ENCODE data around the gene RNF13. TPM values are rescaled to one million over a fixed set of nuclear protein-coding genes. Genes with fewer than 3 reads are reported as not detected.

The RNF13 gene
- total and polyA plus RNA-seq, 2 of the 4 experiments (the other 2 are of a cell fraction): 12.8 to 29.8 TPM

GRCh38 chr3:149776170-149776569, 36.8 kb upstream of the RNF13 start:
- no TSS peak for BruUV-seq (replicated peaks)
- 67% methylated on average over 1 of the region's 1 CpG; no CpG with 5 or more reads in 1 of the 2 experiments for WGBS, 2 experiments (ENCODE audit: extremely low coverage in 2 of 2, insufficient read length in 1 of 2)
- POLR2A ChIA-PET (ENCODE audit: unreplicated experiment): no interaction called here

More at GRCh38 chr3:149776170-149776569, 36.8 kb upstream of the RNF13 start:
- no peaks in the 10 kb centered on the region for H3K36me3 ChIP-seq (ENCODE audit: control insufficient read depth, insufficient read depth, low read length)
- H4K20me1 ChIP-seq (ENCODE audit: insufficient read depth, low read length): no peaks in the 10 kb centered on the region
- H2BK20ac ChIP-seq (ENCODE audit: low read depth, low read length): no peak overlapping the region; the same call in 1 of the 2 replicates
- peak overlapping the region; percentile 47; the same call in 1 of the 2 replicates for H3K4ac ChIP-seq (ENCODE audit: low read depth, low read length)
- H4K8ac ChIP-seq (ENCODE audit: low read depth in 2 of 2, low read length in 2 of 2): no peak overlapping the region
- H2BK15ac ChIP-seq (ENCODE audit: low read depth, low read length): no peak overlapping the region
- H3K4me1 ChIP-seq (ENCODE audit: control insufficient read depth, insufficient read depth, low read length): peaks cover 4% of the 10 kb centered on the region
- in situ Hi-C loops (cut with MboI; ENCODE audit: low sequenced_read_pairs): no loop called here
- no peak overlapping the region for H2BK5ac ChIP-seq (ENCODE audit: low read depth, low read length, poor library complexity, severe bottlenecking)
- intact Hi-C loops (cut with micrococcal nuclease): no loop called here
- no peak overlapping the region for H2AK5ac ChIP-seq (ENCODE audit: low read depth, low read length)
- H2AFZ ChIP-seq (replicated peaks; ENCODE audit: low read length, poor library complexity): no peak overlapping the region
- H3K56ac ChIP-seq (ENCODE audit: extremely low read depth, insufficient read depth, low read length): no peak overlapping the region
- no peak overlapping the region for H3K18ac ChIP-seq (ENCODE audit: low read depth, low read length)
- H2AK9ac ChIP-seq (replicated peaks; ENCODE audit: low read depth, low read length, poor library complexity): no peak overlapping the region
- dilution Hi-C loops (cut with HindIII; ENCODE audit: low sequenced_read_pairs, unreplicated experiment): no loop called here
- peak overlapping the region; percentile 12; the same call in 1 of the 2 replicates for H2BK120ac ChIP-seq (ENCODE audit: low read depth, low read length)
- no peaks in the 10 kb centered on the region for H3K27me3 ChIP-seq (ENCODE audit: control insufficient read depth, insufficient read depth, low read length)
- no peaks in the 10 kb centered on the region for H3K9me3 ChIP-seq (ENCODE audit: control insufficient read depth, insufficient read depth, low read length)
- H4K5ac ChIP-seq (ENCODE audit: low read depth, low read length): no peak overlapping the region
- no peak overlapping the region for H3K9ac ChIP-seq (ENCODE audit: low read depth, low read length)
- ATAC-seq (ENCODE audit: low read depth) (no peak), DNase-seq (no peak)
- H3K23ac ChIP-seq (ENCODE audit: low read depth, low read length): 0 out of 2 replicates have a peak overlapping the region, but pooled peaks have one; percentile 11
- TF ChIP-seq MXI1 (IDR thresholded peaks at IDR 0.05; ENCODE audit: borderline replicate concordance, low read depth, low read length): no peak
- no peak for TF ChIP-seq CTCF (conservative IDR thresholded peaks at IDR 0.05; ENCODE audit: low read depth, low read length)
- no peak for TF ChIP-seq RAD21 (IDR thresholded peaks at IDR 0.05; ENCODE audit: low read length)
- TF ChIP-seq POLR2A (IDR thresholded peaks at IDR 0.05; ENCODE audit: low read depth, low read length): no peak
- TF ChIP-seq BHLHE40 (IDR thresholded peaks at IDR 0.05; ENCODE audit: low read depth, low read length): no peak
- no peak for TF ChIP-seq MAFK (IDR thresholded peaks at IDR 0.05; ENCODE audit: low read depth, low read length)
- TF ChIP-seq NFE2L2 (IDR thresholded peaks at IDR 0.05; ENCODE audit: low read depth, low read length): no peak
- TF ChIP-seq RCOR1 (IDR thresholded peaks at IDR 0.05; ENCODE audit: insufficient replicate concordance, low read length): no peak
- no peak for TF ChIP-seq CEBPB (IDR thresholded peaks at IDR 0.05; ENCODE audit: low read depth, low read length)
- no peak for TF ChIP-seq RFX5 (IDR thresholded peaks at IDR 0.05; ENCODE audit: low read depth, low read length)
- TF ChIP-seq MAZ (IDR thresholded peaks at IDR 0.05; ENCODE audit: borderline replicate concordance, low read depth, low read length): no peak
- no peak for TF ChIP-seq FOS (IDR thresholded peaks at IDR 0.05; ENCODE audit: low read depth, low read length)
- peaks cover 4% of the 10 kb centered on the region for H3K9me1 ChIP-seq (ENCODE audit: insufficient read depth, low read length)
- H3K4me2 ChIP-seq (ENCODE audit: low read depth, low read length): no peak overlapping the region
- H3K4me3 ChIP-seq (ENCODE audit: insufficient read depth, low read depth, low read length): no peak overlapping the region
- CTCF ChIA-PET: interaction anchor here (0.5 kb wide), 1 partner anchor 249 kb away, joined by 5 read pairs; no protein-coding TSS in a partner anchor
- H4K91ac ChIP-seq (ENCODE audit: insufficient read depth, low read depth, low read length): peak overlapping the region; percentile 9; the same call in 1 of the 2 replicates
- H3K79me1 ChIP-seq (ENCODE audit: low read depth in 1 of 2, low read length in 2 of 2): no peaks in the 10 kb centered on the region
- H3K14ac ChIP-seq (replicated peaks; ENCODE audit: low read depth, low read length): no peak overlapping the region
- no peak overlapping the region for H3K27ac ChIP-seq (ENCODE audit: insufficient read depth, low read length)

All from IMR-90 (cell line).